ENCODE data around the gene TMEM219.
"Not testable (repeated sequence)": the region's sequence is repeated elsewhere in the genome, so short reads cannot be mapped to it uniquely, and the experiment has no call there.

Gene TMEM219

GRCh38 chr16:29961479-29962343 lies at the start of gene TMEM219:
TMEM219 (plus strand) TSS chr16:29962079; CDS start chr16:29963144, 1,065 bp downstream.
- DNase-seq, result peak; percentile 92

GRCh38 chr16:29912087-29912486 lies 49.8 kb upstream of the TMEM219 start:
- no peak for DNase-seq

- DNase-seq, result no peak
Observed at GRCh38 chr16:29913514-29913913, 48.4 kb upstream of the TMEM219 start.

- no peak for DNase-seq
Observed at GRCh38 chr16:29915590-29916247, 46.2 kb upstream of the TMEM219 start.

- DNase-seq, result no peak
Observed at GRCh38 chr16:29916979-29917378, 44.9 kb upstream of the TMEM219 start.

- no peak for DNase-seq
Observed at GRCh38 chr16:29920288-29921033, 41.4 kb upstream of the TMEM219 start.

- DNase-seq, result no peak
Observed at GRCh38 chr16:29921034-29921385, 40.9 kb upstream of the TMEM219 start.

GRCh38 chr16:29922326-29922725 lies 39.6 kb upstream of the TMEM219 start:
- DNase-seq, result no peak

GRCh38 chr16:29922986-29923501 lies 38.8 kb upstream of the TMEM219 start:
- no peak for DNase-seq

GRCh38 chr16:29925105-29925756 lies 36.6 kb upstream of the TMEM219 start:
- DNase-seq, result no peak

GRCh38 chr16:29925781-29926710 lies 35.8 kb upstream of the TMEM219 start, which contains the start of gene KCTD13:
KCTD13 (minus strand) TSS chr16:29926226; CDS start chr16:29926033, 193 bp downstream.
- DNase-seq, result peak; percentile 93

- peak; percentile 71 for DNase-seq
Observed at GRCh38 chr16:29926711-29927052, 35.2 kb upstream of the TMEM219 start.

- DNase-seq, result no peak
Observed at GRCh38 chr16:29927070-29927905, 34.6 kb upstream of the TMEM219 start.

GRCh38 chr16:29931750-29932149 lies 30.1 kb upstream of the TMEM219 start:
- DNase-seq, result not testable (repeated sequence)

- DNase-seq, result no peak
Observed at GRCh38 chr16:29940656-29941055, 21.2 kb upstream of the TMEM219 start.

- peak; percentile 91 for DNase-seq
Observed at GRCh38 chr16:29943846-29944799, 17.8 kb upstream of the TMEM219 start.

GRCh38 chr16:29947897-29948296 lies 14.0 kb upstream of the TMEM219 start:
- DNase-seq, result no peak

- DNase-seq, result no peak
Observed at GRCh38 chr16:29950806-29951461, 10.9 kb upstream of the TMEM219 start.
